Neuronal stem cell (in vitro differentiated cells): ENCODE measurements around the gene BANF1.

Experiments
- DNase-seq: peaks from one replicate; pipeline ENCODE4 v3.0.0-alpha.2; 2013; ENCODE audit warnings: low spot score
- H2AFZ ChIP-seq: one replicate; pipeline ENCODE4 v1.6.1; 2013; ENCODE audit warnings: mild to moderate bottlenecking, low read length, inconsistent platforms
- H2AK5ac ChIP-seq: 2 replicates; pipeline ENCODE4 v1.6.1; 2013; ENCODE audit warnings: low read depth, mild to moderate bottlenecking, inconsistent platforms, low read length, moderate library complexity, mixed read lengths
- H2BK120ac ChIP-seq: 2 replicates; pipeline ENCODE4 v1.6.1; 2013; ENCODE audit warnings: low read depth, mild to moderate bottlenecking, inconsistent platforms, low read length, moderate library complexity, mixed read lengths
- H2BK12ac ChIP-seq: one replicate; pipeline ENCODE4 v1.6.1; 2013; ENCODE audit warnings: low read length, inconsistent platforms
- H2BK15ac ChIP-seq: 2 replicates; pipeline ENCODE4 v1.6.1; 2013; ENCODE audit warnings: mild to moderate bottlenecking, low read length, inconsistent platforms, mixed read lengths
- H2BK5ac ChIP-seq: one replicate; pipeline ENCODE4 v1.6.1; 2013; ENCODE audit warnings: inconsistent platforms, mild to moderate bottlenecking, low read length, moderate library complexity
- H3K14ac ChIP-seq: one replicate; pipeline ENCODE4 v1.6.1; 2013; ENCODE audit warnings: low read length, inconsistent platforms
- H3K18ac ChIP-seq: 2 replicates; pipeline ENCODE4 v1.6.1; 2013; ENCODE audit warnings: low read length, inconsistent platforms
- H3K23ac ChIP-seq: 2 replicates; pipeline ENCODE4 v1.6.1; 2013; ENCODE audit warnings: low read depth, mild to moderate bottlenecking, mixed read lengths, low read length, inconsistent platforms; ENCODE audit not compliant: poor library complexity
- H3K27ac ChIP-seq: replicated peaks from 3 replicates; pipeline ENCODE4 v1.5.1; 2013; ENCODE audit warnings: low read length, inconsistent platforms
- H3K27me3 ChIP-seq, 3 experiments: 2 replicates each; pipeline ENCODE4 v1.6.1; 2013; ENCODE audit warnings: low read length in 3 of 3, mild to moderate bottlenecking in 2 of 3, inconsistent platforms in 1 of 3, low read depth in 1 of 3, mixed read lengths in 1 of 3, moderate library complexity in 1 of 3; ENCODE audit not compliant: control insufficient read depth in 3 of 3, insufficient read depth in 3 of 3
- H3K36me3 ChIP-seq, 2 donors: replicated peaks in 1 of 2; 2 replicates each; pipeline ENCODE4 v1.6.1; 2013; ENCODE audit warnings: low read length in 2 of 2; ENCODE audit not compliant: control insufficient read depth in 2 of 2, insufficient read depth in 2 of 2
- H3K4ac ChIP-seq: 2 replicates; pipeline ENCODE4 v1.6.1; 2013; ENCODE audit warnings: inconsistent platforms, mild to moderate bottlenecking, low read length, moderate library complexity
- H3K4me1 ChIP-seq, 2 donors: 1 replicate in 1 of 2; 2 replicates in 1 of 2; pipeline ENCODE4 v1.6.1; 2013; ENCODE audit warnings: low read length in 2 of 2, low read depth in 1 of 2; ENCODE audit not compliant: control insufficient read depth in 2 of 2, insufficient read depth in 1 of 2
- H3K4me2 ChIP-seq: one replicate; pipeline ENCODE4 v1.6.1; 2013; ENCODE audit warnings: mild to moderate bottlenecking, low read length, inconsistent platforms; ENCODE audit not compliant: insufficient read depth, poor library complexity, severe bottlenecking
- H3K4me3 ChIP-seq, 2 donors: 2 replicates each; pipeline ENCODE4 v1.5.1; 2013; ENCODE audit warnings: low read length in 2 of 2, mild to moderate bottlenecking in 2 of 2, inconsistent platforms in 1 of 2, moderate library complexity in 1 of 2
- H3K79me1 ChIP-seq: one replicate; pipeline ENCODE4 v1.6.1; 2013; ENCODE audit warnings: low read depth, mild to moderate bottlenecking, inconsistent platforms, low read length, moderate library complexity
- H3K9ac ChIP-seq: one replicate; pipeline ENCODE4 v1.6.1; 2013; ENCODE audit warnings: mild to moderate bottlenecking, low read depth, low read length, inconsistent platforms; ENCODE audit not compliant: poor library complexity
- H3K9me3 ChIP-seq, 2 donors: replicated peaks in 1 of 2; 2 replicates each; pipeline versions ENCODE3 to v1.6.1; 2013; ENCODE audit warnings: low read length in 2 of 2, mild to moderate bottlenecking in 2 of 2, inconsistent platforms in 1 of 2, low read depth in 1 of 2, mixed read lengths in 1 of 2, moderate library complexity in 1 of 2; ENCODE audit not compliant: control insufficient read depth in 2 of 2, insufficient read depth in 1 of 2
- H4K8ac ChIP-seq: one replicate; pipeline ENCODE4 v1.6.1; 2013; ENCODE audit warnings: low read depth, mild to moderate bottlenecking, inconsistent platforms, low read length, moderate library complexity
- H4K91ac ChIP-seq: one replicate; pipeline ENCODE4 v1.6.1; 2013; ENCODE audit warnings: low read length, low read depth, mild to moderate bottlenecking, inconsistent platforms; ENCODE audit not compliant: poor library complexity
- WGBS, 2 donors: extraction: QIAGEN DNeasy Blood & Tissue Kit; methylation state at CpG; one replicate each; pipeline ENCODE4 v1.1.7; 2013; ENCODE audit warnings: missing lambda C conversion rate in 2 of 2, mixed read lengths in 1 of 2; ENCODE audit not compliant: insufficient read length in 2 of 2, insufficient replicate concordance in 1 of 2; ENCODE audit errors: extremely low coverage in 2 of 2; 5-methylcytosine and 5-hydroxymethylcytosine counted together

Gene BANF1

DNA sequence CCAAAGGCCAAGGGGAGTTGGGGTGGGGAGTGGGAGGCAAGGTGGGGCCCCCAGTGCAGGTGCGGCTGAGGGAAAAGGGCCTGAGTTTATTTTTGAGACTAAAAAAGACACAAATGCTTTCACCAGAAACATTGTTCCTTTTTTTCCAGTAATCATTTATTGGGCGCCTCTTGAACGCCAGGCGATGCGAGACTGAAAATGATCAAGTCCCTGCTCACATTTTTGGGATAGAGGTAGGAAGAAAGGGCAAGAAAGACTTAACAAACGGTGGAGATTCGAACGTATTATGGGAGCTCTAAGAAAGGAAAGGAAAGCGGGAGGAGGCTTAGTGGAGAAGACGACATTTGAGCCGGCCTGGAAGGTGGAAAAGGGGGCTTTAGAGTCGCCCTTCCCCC lies 49.1 kb downstream of the BANF1 start:
- Histone ChIP-seq H3K23ac (no peak overlapping the region), H2BK15ac (peak overlapping the region; percentile 68), H2BK120ac (peak overlapping the region; percentile 14), H3K79me1 (peaks cover 11% of the 10 kb centered on the region), H3K9ac (peak overlapping the region; percentile 77), H3K27ac (peak overlapping the region; percentile 95), H2AK5ac (peak overlapping the region; percentile 38), H3K9me3 (no peaks in the 10 kb centered on the region), H3K14ac (no peak overlapping the region), H2BK5ac (peak overlapping the region; percentile 72), H3K36me3 (peaks cover 11 to 32% of the 10 kb centered on the region in 2 donors), H3K27me3 (no peaks in the 10 kb centered on the region), H3K4me1 (peaks cover 19 to 23% of the 10 kb centered on the region in 2 donors), H3K18ac (peak overlapping the region; percentile 91), H3K4me2 (peak overlapping the region; percentile 59), H4K8ac (no peak overlapping the region), H3K4me3 (peak overlapping the region; percentile 74 to 96), H4K91ac (no peak overlapping the region), H3K4ac (peak overlapping the region; percentile 44), H2AFZ (peak overlapping the region; percentile 95), H2BK12ac (peak overlapping the region; percentile 14)
- no CpG with 5 or more reads among the region's 12 CpGs for WGBS, 2 donors
- DNase-seq: no peak

DNA sequence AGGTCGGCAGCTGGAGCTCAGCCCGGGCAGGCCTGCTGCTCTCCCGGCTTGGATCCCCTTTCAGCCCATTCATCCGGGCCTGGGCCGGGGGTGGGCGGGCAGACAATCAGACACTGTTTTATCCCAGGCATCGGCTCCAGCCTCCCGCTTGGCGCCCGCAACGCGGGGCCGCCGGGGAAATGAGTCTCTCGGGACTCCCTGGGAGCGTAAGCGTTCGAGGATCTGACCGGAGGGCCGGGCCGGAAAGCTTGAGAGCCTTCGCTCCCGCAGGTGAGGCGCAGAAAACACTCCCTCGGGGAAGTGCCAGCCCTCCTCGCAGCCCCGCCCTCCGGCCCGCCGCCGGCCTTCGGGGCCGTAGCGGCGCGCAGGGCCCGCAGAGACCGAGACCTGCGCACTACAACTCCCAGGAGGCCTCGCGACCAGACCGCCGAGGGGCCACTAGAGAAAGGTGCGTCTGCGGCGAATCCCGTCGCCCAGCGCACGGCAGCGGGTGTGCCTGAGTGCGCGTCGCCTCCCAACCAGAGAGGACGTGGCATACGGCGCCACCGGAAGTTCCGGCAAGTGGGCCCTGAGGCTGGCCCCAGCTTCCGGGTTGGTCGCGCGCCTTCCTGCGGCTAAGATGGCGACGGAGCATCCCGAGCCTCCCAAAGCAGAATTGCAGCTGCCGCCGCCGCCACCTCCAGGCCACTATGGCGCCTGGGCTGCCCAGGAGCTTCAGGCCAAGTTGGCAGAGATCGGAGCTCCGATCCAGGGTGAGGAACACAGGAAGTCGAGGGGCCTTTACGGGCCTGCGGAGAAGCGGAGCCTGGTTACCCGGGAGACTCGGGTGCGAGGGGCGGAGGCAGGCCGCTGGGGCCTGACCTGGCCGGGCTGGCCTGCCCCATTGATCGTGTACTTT lies 49.7 kb downstream of the BANF1 start, which contains the start of gene SF3B2:
Gene SF3B2, plus strand, starts transcription at position 599 of the 898 bp plus-strand sequence. Its CDS starts 21 bp downstream, at position 620.
- H3K14ac ChIP-seq: peak within 1 kb of the TSS; percentile 87
- H4K91ac ChIP-seq: no peak within 1 kb of the TSS
- H3K36me3 ChIP-seq: peaks cover 17 to 39% of the 10 kb centered on the region in 2 donors
- DNase-seq: peak; percentile 97
- H2BK120ac ChIP-seq: peak within 1 kb of the TSS; percentile 42
- H3K9ac ChIP-seq: peak within 1 kb of the TSS; percentile 99
- H2BK12ac ChIP-seq: peak within 1 kb of the TSS; percentile 14
- peak within 1 kb of the TSS; percentile 44 for H3K4ac ChIP-seq
- peak within 1 kb of the TSS; percentile 68 for H2BK15ac ChIP-seq
- H2AFZ ChIP-seq: peak within 1 kb of the TSS; percentile 95
- H3K4me3 ChIP-seq: peak within 1 kb of the TSS; percentile 93 to 96
- peak within 1 kb of the TSS; percentile 97 for H3K18ac ChIP-seq
- H3K27ac ChIP-seq: peak within 1 kb of the TSS; percentile 95
- H2BK5ac ChIP-seq: peak within 1 kb of the TSS; percentile 77
- H3K27me3 ChIP-seq: no peaks in the 10 kb centered on the region
- no peaks in the 10 kb centered on the region for H3K9me3 ChIP-seq
- peak within 1 kb of the TSS; percentile 95 for H2AK5ac ChIP-seq
- H3K79me1 ChIP-seq: peaks cover 10% of the 10 kb centered on the region
- no peak within 1 kb of the TSS for H4K8ac ChIP-seq
- peak within 1 kb of the TSS; percentile 77 for H3K23ac ChIP-seq
- peaks cover 19 to 23% of the 10 kb centered on the region in 2 donors for H3K4me1 ChIP-seq
- WGBS, 2 donors: no CpG with 5 or more reads among the region's 84 CpGs
- peak within 1 kb of the TSS; percentile 91 for H3K4me2 ChIP-seq

- Histone ChIP-seq H3K4me2 (peak overlapping the region; percentile 91), H2BK15ac (no peak overlapping the region), H3K9ac (peak overlapping the region; percentile 99), H3K9me3 (no peaks in the 10 kb centered on the region), H4K8ac (no peak overlapping the region), H3K4ac (peak overlapping the region; percentile 10), H4K91ac (no peak overlapping the region), H3K27me3 (no peaks in the 10 kb centered on the region), H3K4me3 (peak overlapping the region; percentile 93 to 96), H3K18ac (peak overlapping the region; percentile 97), H2AK5ac (peak overlapping the region; percentile 95), H2BK12ac (no peak overlapping the region), H3K79me1 (peaks cover 6% of the 10 kb centered on the region), H3K23ac (peak overlapping the region; percentile 77), H2BK120ac (peak overlapping the region; percentile 42), H2AFZ (peak overlapping the region; percentile 90), H3K27ac (no peak overlapping the region), H2BK5ac (peak overlapping the region; percentile 77), H3K4me1 (peaks cover 19 to 23% of the 10 kb centered on the region in 2 donors), H3K14ac (peak overlapping the region; percentile 87), H3K36me3 (peaks cover 22 to 44% of the 10 kb centered on the region in 2 donors)
- DNase-seq: no peak
- no CpG with 5 or more reads among the region's 17 CpGs for WGBS, 2 donors
Observed at GRCh38 chr11:66052664-66052982, 50.3 kb downstream of the BANF1 start.
